Natural killer cell (primary cell): ENCODE results near the gene ZC3H14. TPM values are rescaled to one million over a fixed set of nuclear protein-coding genes. Genes with fewer than 3 reads are reported as not detected.

Experiments
- ATAC-seq, 3 donors: fragments of 150-1000 bp in 2 of 3; fragments of 200-7000 bp in 1 of 3; cut with Tn5 transposase; 1 replicate in 1 of 3; 2 replicates in 2 of 3; pipeline ENCODE4 v1.10.0; 2021; ENCODE audit warnings: mild to moderate bottlenecking in 2 of 3, moderate library complexity in 2 of 3
- DNase-seq, 2 donors: peaks; one replicate each; pipeline versions ENCODE4 v3.0.0 to v3.0.0-alpha.2; 2013 to 2021; ENCODE audit warnings: mixed read lengths in 1 of 2
- H3K27ac ChIP-seq: one replicate; pipeline ENCODE4 v1.5.1; 2013; ENCODE audit warnings: mild to moderate bottlenecking, low read length
- H3K27me3 ChIP-seq: one replicate; pipeline ENCODE4 v1.6.1; 2013; ENCODE audit warnings: low read length; ENCODE audit not compliant: control insufficient read depth, insufficient read depth
- H3K36me3 ChIP-seq: one replicate; pipeline ENCODE4 v1.6.1; 2013; ENCODE audit warnings: low read length; ENCODE audit not compliant: control insufficient read depth, insufficient read depth
- H3K4me1 ChIP-seq: one replicate; pipeline ENCODE4 v1.6.1; 2013; ENCODE audit warnings: low read length; ENCODE audit not compliant: control insufficient read depth, insufficient read depth
- H3K4me3 ChIP-seq: one replicate; pipeline ENCODE4 v1.5.1; 2013; ENCODE audit warnings: low read length
- H3K9me3 ChIP-seq: one replicate; pipeline ENCODE4 v1.6.1; 2013; ENCODE audit warnings: low read length; ENCODE audit not compliant: control insufficient read depth, insufficient read depth
- H3K27ac Mint-ChIP-seq, 2 donors: one replicate each; pipeline ENCODE4 v1.8.0; 2022; ENCODE audit warnings: mild to moderate bottlenecking in 2 of 2, mixed read lengths in 2 of 2, moderate library complexity in 1 of 2
- H3K27me3 Mint-ChIP-seq, 2 donors: one replicate each; pipeline ENCODE4 v1.8.0; 2022; ENCODE audit warnings: low read depth in 2 of 2, mixed read lengths in 2 of 2
- H3K36me3 Mint-ChIP-seq: one replicate; pipeline ENCODE4 v1.8.0; 2022; ENCODE audit warnings: mixed read lengths
- H3K4me1 Mint-ChIP-seq, 2 donors: one replicate each; pipeline ENCODE4 v1.8.0; 2022; ENCODE audit warnings: mixed read lengths in 2 of 2
- H3K4me3 Mint-ChIP-seq: one replicate; pipeline ENCODE4 v1.8.0; 2022; ENCODE audit warnings: mild to moderate bottlenecking, moderate library complexity, mixed read lengths
- H3K9me3 Mint-ChIP-seq, 2 donors: one replicate each; pipeline ENCODE4 v1.8.0; 2022; ENCODE audit warnings: mixed read lengths in 2 of 2
- CTCF ChIP-seq: fragments of 200-600 bp; IDR thresholded peaks from one replicate; pipeline ENCODE4 v1.8.0; 2022; ENCODE audit warnings: antibody characterized with exemption
- WGBS: methylation state at CpG from one replicate; pipeline ENCODE4 v1.1.7; 2013; ENCODE audit warnings: missing lambda C conversion rate; ENCODE audit not compliant: insufficient coverage; 5-methylcytosine and 5-hydroxymethylcytosine counted together
- intact Hi-C: fragments of 100-400 bp; cut with micrococcal nuclease; formaldehyde crosslinking; loops from one replicate; pipeline ENCODE4 v1.14.2; 2022
- total RNA-seq, 4 donors: library from RNA; stranded (reverse); fragments of 120-200 nt in 1 of 4; gene quantifications; one replicate each; pipeline versions ENCODE4 v1.2.3 to v1.2.4, GENCODE V29; 2013 to 2022

The ZC3H14 gene
- total RNA-seq, 3 donors from 2014 or later (not counting 1 experiment from before 2014, with no cell fraction given) = 44.1 to 54.5 (median 53.4) TPM

GRCh38 chr14:88518592-88519512, 44.0 kb upstream of the ZC3H14 start:
- Histone ChIP-seq H3K27ac (no peak overlapping the region), H3K4me3 (no peak overlapping the region), H3K9me3 (no peaks in the 10 kb centered on the region), H3K4me1 (no peaks in the 10 kb centered on the region), H3K27me3 (peaks cover under 1% of the 10 kb centered on the region), H3K36me3 (no peaks in the 10 kb centered on the region)
- Mint-ChIP-seq H3K4me1 (peaks cover 7 to 8% of the 10 kb centered on the region in 2 donors), H3K27ac (no peak overlapping the region), H3K36me3 (no peaks in the 10 kb centered on the region), H3K4me3 (no peak overlapping the region), H3K27me3 (peaks cover 12 to 27% of the 10 kb centered on the region in 2 donors), H3K9me3 (no peaks in the 10 kb centered on the region)
- TF ChIP-seq CTCF = no peak
- WGBS = 81% methylated on average over 3 of the region's 5 CpGs
- ATAC-seq (no peak), DNase-seq (no peak)
- intact Hi-C loops = no loop called here

- H3K27ac Mint-ChIP-seq = no peak overlapping the region
- WGBS = 93% methylated on average over 2 of the region's 2 CpGs
Observed at GRCh38 chr14:88519907-88520306, 42.9 kb upstream of the ZC3H14 start.

GRCh38 chr14:88521818-88522217, 41.0 kb upstream of the ZC3H14 start:
- no peak overlapping the region for H3K4me3 ChIP-seq
- DNase-seq (no peak), ATAC-seq (no peak)
- no peak for TF ChIP-seq CTCF
- H3K36me3 ChIP-seq = no peaks in the 10 kb centered on the region
- H3K36me3 Mint-ChIP-seq = no peaks in the 10 kb centered on the region
- H3K4me1 Mint-ChIP-seq = peaks cover 4 to 5% of the 10 kb centered on the region in 2 donors
- intact Hi-C loops = no loop called here
- no peaks in the 10 kb centered on the region for H3K9me3 Mint-ChIP-seq
- WGBS = 57% methylated on average over 3 of the region's 3 CpGs
- peaks cover 11 to 21% of the 10 kb centered on the region in 2 donors for H3K27me3 Mint-ChIP-seq
- H3K4me1 ChIP-seq = no peaks in the 10 kb centered on the region
- H3K27ac Mint-ChIP-seq = no peak overlapping the region
- H3K27ac ChIP-seq = no peak overlapping the region
- H3K9me3 ChIP-seq = no peaks in the 10 kb centered on the region
- H3K4me3 Mint-ChIP-seq = no peak overlapping the region
- H3K27me3 ChIP-seq = no peaks in the 10 kb centered on the region

More at GRCh38 chr14:88519907-88520306, 42.9 kb upstream of the ZC3H14 start:
- Mint-ChIP-seq H3K9me3 (no peaks in the 10 kb centered on the region), H3K4me1 (peaks cover 7 to 8% of the 10 kb centered on the region in 2 donors), H3K27me3 (peaks cover 6 to 21% of the 10 kb centered on the region in 2 donors), H3K36me3 (no peaks in the 10 kb centered on the region), H3K4me3 (no peak overlapping the region)
- no peak overlapping the region for H3K27ac ChIP-seq
- TF ChIP-seq CTCF = no peak
- H3K4me1 ChIP-seq = no peaks in the 10 kb centered on the region
- no peak for DNase-seq
- no peak for ATAC-seq
- no peaks in the 10 kb centered on the region for H3K27me3 ChIP-seq
- H3K36me3 ChIP-seq = no peaks in the 10 kb centered on the region
- intact Hi-C loops = no loop called here
- H3K9me3 ChIP-seq = no peaks in the 10 kb centered on the region
- H3K4me3 ChIP-seq = no peak overlapping the region
